A549 (cell line): ENCODE measurements around the gene CHID1.

Experiments used
- BHLHE40 ChIP-seq: IDR thresholded peaks from 2 replicates; pipeline ENCODE4 v1.6.1; 2012; ENCODE audit warnings: low read depth, low read length, inconsistent platforms
- EHMT2 ChIP-seq: fragments of 200-600 bp; sonication (generic); IDR thresholded peaks from 2 replicates; pipeline ENCODE4 v1.6.1; 2016; ENCODE audit warnings: antibody characterized with exemption, low read depth, mild to moderate bottlenecking, moderate library complexity
- EP300 ChIP-seq, 2 experiments: fragments of >200 bp; sonication (Bioruptor Twin); formaldehyde crosslinking; IDR thresholded peaks; 2 replicates in 1 of 2; 3 replicates in 1 of 2; pipeline ENCODE4 v1.6.1; 2016 to 2017
- ESRRA ChIP-seq: fragments of 150-350 bp; IDR thresholded peaks from 2 replicates; pipeline ENCODE4 v1.6.1; 2014; ENCODE audit warnings: mild to moderate bottlenecking, low read length, borderline replicate concordance
- HOXA7 ChIP-seq: fragments of 250-450 bp; sonication (Bioruptor Pico); IDR thresholded peaks from 2 replicates; pipeline ENCODE4 v1.5.0; 2020; ENCODE audit warnings: mild to moderate bottlenecking, moderate library complexity
- KDM1A ChIP-seq: fragments of 200-600 bp; sonication (generic); IDR thresholded peaks from 2 replicates; pipeline ENCODE4 v1.6.1; 2016; ENCODE audit warnings: low read depth, mild to moderate bottlenecking
- MAZ ChIP-seq: fragments of 150-350 bp; IDR thresholded peaks from 2 replicates; pipeline ENCODE4 v1.6.1; 2014; ENCODE audit warnings: antibody characterized with exemption, low read depth, low read length, borderline replicate concordance
- MYC ChIP-seq: IDR thresholded peaks from 2 replicates; pipeline ENCODE4 v1.6.1; 2012; ENCODE audit warnings: mild to moderate bottlenecking, inconsistent platforms, low read length, improper control_type of control experiment, borderline replicate concordance
- POLR2A ChIP-seq: IDR thresholded peaks from 2 replicates; pipeline ENCODE4 v1.6.1; 2012; ENCODE audit warnings: mild to moderate bottlenecking, low read length
- RFX5 ChIP-seq: fragments of 450-650 bp; IDR thresholded peaks from 2 replicates; pipeline ENCODE4 v1.7.1; 2014; ENCODE audit warnings: antibody characterized with exemption, mild to moderate bottlenecking, moderate library complexity
- SMC3 ChIP-seq: fragments of >200 bp; sonication (Bioruptor Twin); formaldehyde crosslinking; IDR thresholded peaks from 3 replicates; pipeline ENCODE4 v1.6.1; 2018; ENCODE audit warnings: inconsistent platforms
- SREBF2 ChIP-seq: fragments of 450-650 bp; IDR thresholded peaks from 2 replicates; pipeline ENCODE4 v1.6.1; 2014; ENCODE audit warnings: mild to moderate bottlenecking, moderate library complexity
- TF ChIP-seq, protein P1 (sequence below): fragments of >200 bp; sonication (Bioruptor Twin); formaldehyde crosslinking; IDR thresholded peaks from 3 replicates; pipeline ENCODE4 v1.5.1; 2016
- TF ChIP-seq, protein P2 (sequence below): IDR thresholded peaks from 2 replicates; pipeline ENCODE4 v1.6.1; 2012

- TF ChIP-seq, protein P1, sequence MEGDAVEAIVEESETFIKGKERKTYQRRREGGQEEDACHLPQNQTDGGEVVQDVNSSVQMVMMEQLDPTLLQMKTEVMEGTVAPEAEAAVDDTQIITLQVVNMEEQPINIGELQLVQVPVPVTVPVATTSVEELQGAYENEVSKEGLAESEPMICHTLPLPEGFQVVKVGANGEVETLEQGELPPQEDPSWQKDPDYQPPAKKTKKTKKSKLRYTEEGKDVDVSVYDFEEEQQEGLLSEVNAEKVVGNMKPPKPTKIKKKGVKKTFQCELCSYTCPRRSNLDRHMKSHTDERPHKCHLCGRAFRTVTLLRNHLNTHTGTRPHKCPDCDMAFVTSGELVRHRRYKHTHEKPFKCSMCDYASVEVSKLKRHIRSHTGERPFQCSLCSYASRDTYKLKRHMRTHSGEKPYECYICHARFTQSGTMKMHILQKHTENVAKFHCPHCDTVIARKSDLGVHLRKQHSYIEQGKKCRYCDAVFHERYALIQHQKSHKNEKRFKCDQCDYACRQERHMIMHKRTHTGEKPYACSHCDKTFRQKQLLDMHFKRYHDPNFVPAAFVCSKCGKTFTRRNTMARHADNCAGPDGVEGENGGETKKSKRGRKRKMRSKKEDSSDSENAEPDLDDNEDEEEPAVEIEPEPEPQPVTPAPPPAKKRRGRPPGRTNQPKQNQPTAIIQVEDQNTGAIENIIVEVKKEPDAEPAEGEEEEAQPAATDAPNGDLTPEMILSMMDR: no peak
- no peak for TF ChIP-seq MAZ
- TF ChIP-seq KDM1A: no peak
- TF ChIP-seq EP300 (IDR thresholded peaks at IDR 0.05): no peak
- TF ChIP-seq BHLHE40: no peak
- no peak for TF ChIP-seq RFX5
- no peak for TF ChIP-seq SREBF2
- no peak for TF ChIP-seq EHMT2
- TF ChIP-seq SMC3: no peak
- TF ChIP-seq, protein P2, sequence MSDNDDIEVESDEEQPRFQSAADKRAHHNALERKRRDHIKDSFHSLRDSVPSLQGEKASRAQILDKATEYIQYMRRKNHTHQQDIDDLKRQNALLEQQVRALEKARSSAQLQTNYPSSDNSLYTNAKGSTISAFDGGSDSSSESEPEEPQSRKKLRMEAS: no peak
- no peak for TF ChIP-seq HOXA7 (CRISPR knock-in tag)
- TF ChIP-seq ESRRA: no peak
- TF ChIP-seq POLR2A: no peak
- no peak for TF ChIP-seq MYC
These were observed 51.8 kb downstream of the CHID1 start for GRCh38 chr11:858762-859339.
